ENCODE measurements around the gene SUGT1. TPM values are rescaled to one million over a fixed set of nuclear protein-coding genes. Genes with fewer than 3 reads are reported as not detected.

SUGT1 gene
- total RNA-seq, 1 donor from 2014 or later, result 46.6 TPM

DNA sequence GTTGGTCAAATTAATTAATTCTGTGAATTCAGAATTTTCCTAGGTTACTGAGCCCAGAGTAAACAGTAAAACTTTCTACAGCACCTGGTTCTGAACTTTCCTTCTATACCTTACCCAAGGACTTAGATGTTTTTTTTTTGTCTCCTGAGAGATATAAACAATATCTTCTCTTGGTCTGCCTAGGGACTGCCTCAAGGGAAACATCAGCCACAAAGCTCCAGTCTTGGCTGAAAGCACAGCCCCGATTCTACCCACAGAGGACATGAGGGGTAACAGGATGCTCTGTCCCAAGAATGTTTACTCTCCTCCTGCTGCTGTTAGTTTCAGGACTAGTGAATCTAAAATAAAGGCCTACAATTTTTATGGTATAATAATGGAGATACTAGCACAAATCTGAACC, 72.7 kb downstream of the SUGT1 start:
- TF ChIP-seq, protein P1, sequence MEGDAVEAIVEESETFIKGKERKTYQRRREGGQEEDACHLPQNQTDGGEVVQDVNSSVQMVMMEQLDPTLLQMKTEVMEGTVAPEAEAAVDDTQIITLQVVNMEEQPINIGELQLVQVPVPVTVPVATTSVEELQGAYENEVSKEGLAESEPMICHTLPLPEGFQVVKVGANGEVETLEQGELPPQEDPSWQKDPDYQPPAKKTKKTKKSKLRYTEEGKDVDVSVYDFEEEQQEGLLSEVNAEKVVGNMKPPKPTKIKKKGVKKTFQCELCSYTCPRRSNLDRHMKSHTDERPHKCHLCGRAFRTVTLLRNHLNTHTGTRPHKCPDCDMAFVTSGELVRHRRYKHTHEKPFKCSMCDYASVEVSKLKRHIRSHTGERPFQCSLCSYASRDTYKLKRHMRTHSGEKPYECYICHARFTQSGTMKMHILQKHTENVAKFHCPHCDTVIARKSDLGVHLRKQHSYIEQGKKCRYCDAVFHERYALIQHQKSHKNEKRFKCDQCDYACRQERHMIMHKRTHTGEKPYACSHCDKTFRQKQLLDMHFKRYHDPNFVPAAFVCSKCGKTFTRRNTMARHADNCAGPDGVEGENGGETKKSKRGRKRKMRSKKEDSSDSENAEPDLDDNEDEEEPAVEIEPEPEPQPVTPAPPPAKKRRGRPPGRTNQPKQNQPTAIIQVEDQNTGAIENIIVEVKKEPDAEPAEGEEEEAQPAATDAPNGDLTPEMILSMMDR (IDR thresholded peaks at IDR 0.05), result no peak
- no peak for DNase-seq (ENCODE audit: low spot score)
- Mint-ChIP-seq H3K27ac (ENCODE audit: unreplicated experiment) (no peak overlapping the region), H3K4me3 (ENCODE audit: unreplicated experiment) (no peak overlapping the region), H3K4me1 (ENCODE audit: low read depth) (no peaks in the 10 kb centered on the region), H3K36me3 (ENCODE audit: low read depth) (no peaks in the 10 kb centered on the region), H3K27me3 (ENCODE audit: low read depth) (peaks cover 3% of the 10 kb centered on the region), H3K9me3 (ENCODE audit: low read depth) (no peaks in the 10 kb centered on the region)

DNA sequence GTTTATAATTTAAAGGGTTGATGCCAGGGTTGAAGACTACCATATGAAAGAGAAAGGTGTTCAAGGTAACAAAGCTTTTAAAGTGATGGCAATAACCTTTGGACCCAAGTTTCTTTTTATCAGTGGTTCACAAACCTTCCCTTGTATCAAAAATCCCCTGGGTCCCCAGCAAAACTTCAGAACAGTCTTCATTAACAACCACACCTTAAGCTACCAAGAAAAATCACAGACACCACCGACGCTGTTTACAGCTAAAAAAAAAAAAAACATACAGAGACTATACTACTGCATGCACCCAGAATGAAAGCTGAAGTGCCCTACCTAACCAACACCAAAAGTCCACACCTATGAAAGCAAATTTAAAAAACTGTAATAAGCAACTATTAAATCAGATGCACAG, 73.6 kb downstream of the SUGT1 start:
- H3K36me3 Mint-ChIP-seq (ENCODE audit: low read depth), result no peaks in the 10 kb centered on the region
- H3K9me3 Mint-ChIP-seq (ENCODE audit: low read depth), result no peaks in the 10 kb centered on the region
- H3K4me3 Mint-ChIP-seq (ENCODE audit: unreplicated experiment), result no peak overlapping the region
- peaks cover 5% of the 10 kb centered on the region for H3K27me3 Mint-ChIP-seq (ENCODE audit: low read depth)
- H3K27ac Mint-ChIP-seq (ENCODE audit: unreplicated experiment), result no peak overlapping the region
- no peaks in the 10 kb centered on the region for H3K4me1 Mint-ChIP-seq (ENCODE audit: low read depth)
- TF ChIP-seq, protein P1 (IDR thresholded peaks at IDR 0.05), result no peak
- DNase-seq (ENCODE audit: low spot score), result no peak

DNA sequence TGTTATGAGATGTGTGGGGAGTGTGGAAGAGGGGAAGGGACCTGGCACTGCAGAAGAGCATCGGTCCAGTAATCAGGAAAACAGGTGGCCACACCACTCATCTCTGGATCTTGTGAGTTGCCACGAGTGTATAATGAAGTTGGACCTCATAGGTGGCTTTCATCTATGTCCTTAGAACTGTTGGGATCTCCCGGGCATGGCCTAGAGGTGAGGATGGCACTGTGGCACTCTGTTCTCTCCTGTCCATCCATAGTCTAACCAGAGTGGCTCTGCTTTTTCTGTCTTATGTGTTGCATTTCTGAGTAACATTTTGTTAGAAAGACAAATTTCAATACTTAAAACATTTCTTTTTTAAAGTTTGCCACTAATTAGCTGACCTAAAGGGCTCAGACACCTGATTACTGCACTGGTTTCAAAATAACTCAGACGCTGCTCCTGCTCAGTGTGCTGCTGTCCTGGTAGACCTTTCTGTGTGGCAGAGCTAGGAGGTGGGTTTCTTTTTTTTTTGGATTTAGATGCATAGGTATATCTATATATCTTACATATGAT, 81.5 kb downstream of the SUGT1 start:
- Mint-ChIP-seq H3K36me3 (ENCODE audit: low read depth) (no peaks in the 10 kb centered on the region), H3K9me3 (ENCODE audit: low read depth) (no peaks in the 10 kb centered on the region), H3K4me3 (ENCODE audit: unreplicated experiment) (no peak overlapping the region), H3K27me3 (ENCODE audit: low read depth) (peaks cover 21% of the 10 kb centered on the region), H3K27ac (ENCODE audit: unreplicated experiment) (no peak overlapping the region), H3K4me1 (ENCODE audit: low read depth) (no peaks in the 10 kb centered on the region)
- TF ChIP-seq, protein P1 (IDR thresholded peaks at IDR 0.05), result no peak
- DNase-seq (ENCODE audit: low spot score), result no peak

DNA sequence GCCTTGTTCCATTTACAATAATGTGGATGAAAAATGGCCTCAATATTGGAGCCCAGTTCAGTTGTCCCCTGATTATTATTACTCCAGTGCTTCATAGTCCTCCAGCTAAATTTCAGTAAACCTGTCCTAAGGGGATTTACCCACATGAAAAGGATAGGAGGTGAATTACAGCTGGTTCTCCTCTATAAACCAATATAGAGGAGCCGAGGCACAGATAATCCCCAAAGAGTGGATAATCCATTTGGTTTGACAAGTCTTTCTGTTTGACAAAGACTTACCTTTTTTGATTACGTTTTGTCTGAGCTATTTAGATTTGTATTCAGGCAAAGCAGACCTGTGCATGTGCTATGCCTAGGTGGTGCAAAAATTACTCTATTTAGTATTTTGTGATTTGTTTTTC, 84.3 kb downstream of the SUGT1 start:
- DNase-seq (ENCODE audit: low spot score), result no peak
- Mint-ChIP-seq H3K9me3 (ENCODE audit: low read depth) (no peaks in the 10 kb centered on the region), H3K4me3 (ENCODE audit: unreplicated experiment) (no peak overlapping the region), H3K27me3 (ENCODE audit: low read depth) (peaks cover 32% of the 10 kb centered on the region), H3K4me1 (ENCODE audit: low read depth) (no peaks in the 10 kb centered on the region), H3K27ac (ENCODE audit: unreplicated experiment) (no peak overlapping the region), H3K36me3 (ENCODE audit: low read depth) (no peaks in the 10 kb centered on the region)
- TF ChIP-seq, protein P1 (IDR thresholded peaks at IDR 0.05), result no peak

DNA sequence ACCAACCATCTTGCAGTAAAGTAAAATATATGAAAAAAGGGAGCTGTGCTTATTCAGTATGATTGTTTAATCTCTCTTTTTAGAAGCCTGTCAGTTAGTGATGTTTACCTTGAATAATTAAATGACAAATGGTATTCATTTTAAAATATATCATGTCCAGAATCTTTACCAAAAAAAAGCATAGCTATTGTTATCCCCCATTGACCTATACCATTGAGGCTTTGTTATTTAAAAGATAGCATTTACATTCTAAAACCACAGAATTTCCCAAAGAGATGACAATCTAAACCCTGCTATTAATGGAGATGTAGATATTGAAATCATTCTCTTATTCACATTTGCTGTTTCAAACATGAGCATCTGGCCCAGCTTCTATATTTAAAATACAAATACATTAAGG, 84.8 kb downstream of the SUGT1 start:
- Mint-ChIP-seq H3K9me3 (ENCODE audit: low read depth) (peaks cover 1% of the 10 kb centered on the region), H3K4me3 (ENCODE audit: unreplicated experiment) (no peak overlapping the region), H3K4me1 (ENCODE audit: low read depth) (no peaks in the 10 kb centered on the region), H3K27me3 (ENCODE audit: low read depth) (peaks cover 34% of the 10 kb centered on the region), H3K27ac (ENCODE audit: unreplicated experiment) (no peak overlapping the region), H3K36me3 (ENCODE audit: low read depth) (no peaks in the 10 kb centered on the region)
- DNase-seq (ENCODE audit: low spot score), result no peak
- TF ChIP-seq, protein P1 (IDR thresholded peaks at IDR 0.05), result no peak

Measured in chondrocyte (in vitro differentiated cells).